GM04504 (cell line): ENCODE measurements around the gene EGR1.
A peak's percentile ranks its signal among the peaks of the same experiment; 100 is the strongest.

Experiments
- DNase-seq: peaks from one replicate; pipeline ENCODE4 v3.0.0-alpha.2; 2012; ENCODE audit warnings: low read depth

Gene EGR1

GRCh38 chr5:138465261-138466124 is at the start of gene EGR1:
Gene EGR1, plus strand, starts transcription at chr5:138465479. Its CDS starts 283 bp downstream, at chr5:138465762.
- DNase-seq = peak; percentile 88

GRCh38 chr5:138418444-138418843 is 46.8 kb upstream of the EGR1 start:
- no peak for DNase-seq

GRCh38 chr5:138425079-138425478 is 40.2 kb upstream of the EGR1 start:
- no peak for DNase-seq

GRCh38 chr5:138435943-138436342 is 29.3 kb upstream of the EGR1 start:
- DNase-seq = no peak

- DNase-seq = no peak
These were observed 27.1 kb upstream of the EGR1 start for GRCh38 chr5:138438003-138438723.

- DNase-seq = no peak
These were observed 26.4 kb upstream of the EGR1 start, which contains the start of gene REEP2 for GRCh38 chr5:138438724-138439476. Gene REEP2, plus strand, starts transcription at chr5:138439057. Its CDS starts 152 bp downstream, at chr5:138439209.

- no peak for DNase-seq
These were observed 25.7 kb upstream of the EGR1 start for GRCh38 chr5:138439477-138440158.

- no peak for DNase-seq
These were observed 24.9 kb upstream of the EGR1 start for GRCh38 chr5:138440159-138441073.

GRCh38 chr5:138441221-138441620 is 24.1 kb upstream of the EGR1 start:
- DNase-seq = no peak

- no peak for DNase-seq
These were observed 21.1 kb upstream of the EGR1 start for GRCh38 chr5:138444078-138444773.

GRCh38 chr5:138444774-138445546 is 20.3 kb upstream of the EGR1 start:
- DNase-seq = no peak

- no peak for DNase-seq
These were observed 19.6 kb upstream of the EGR1 start for GRCh38 chr5:138445547-138446271.

- no peak for DNase-seq
These were observed 17.2 kb upstream of the EGR1 start for GRCh38 chr5:138448070-138448469.

GRCh38 chr5:138448481-138449398 is 16.5 kb upstream of the EGR1 start:
- DNase-seq = peak; percentile 41

- DNase-seq = peak; percentile 65
These were observed 15.6 kb upstream of the EGR1 start for GRCh38 chr5:138449501-138450239.

- no peak for DNase-seq
These were observed 14.3 kb upstream of the EGR1 start for GRCh38 chr5:138450971-138451370.

- DNase-seq = no peak
These were observed 12.6 kb upstream of the EGR1 start for GRCh38 chr5:138452720-138453119.
